HEK293 (cell line): Measurements from ENCODE around the gene COPG1.

Experiments used
- CTCF ChIP-seq: fragments of 450-650 bp; formaldehyde crosslinking; IDR thresholded peaks from 2 replicates; pipeline ENCODE4 v1.5.1; 2016; ENCODE audit warnings: missing biosample characterization, missing genetic modification characterization
- KLF9 ChIP-seq: fragments of 450-650 bp; formaldehyde crosslinking; IDR thresholded peaks from 2 replicates; pipeline ENCODE4 v1.5.1; 2016; ENCODE audit warnings: missing biosample characterization, missing genetic modification characterization, low read depth
- MYNN ChIP-seq: fragments of 450-650 bp; formaldehyde crosslinking; IDR thresholded peaks from 2 replicates; pipeline ENCODE4 v1.5.1; 2016; ENCODE audit warnings: missing biosample characterization, missing genetic modification characterization, borderline replicate concordance
- PRDM6 ChIP-seq: fragments of 450-650 bp; formaldehyde crosslinking; IDR thresholded peaks from 2 replicates; pipeline ENCODE4 v1.5.1; 2017; ENCODE audit warnings: missing biosample characterization, missing genetic modification characterization
- SCRT1 ChIP-seq: fragments of 450-650 bp; formaldehyde crosslinking; IDR thresholded peaks from 2 replicates; pipeline ENCODE4 v1.5.1; 2016; ENCODE audit warnings: missing biosample characterization, missing genetic modification characterization, borderline replicate concordance
- SP2 ChIP-seq: fragments of 450-650 bp; formaldehyde crosslinking; IDR thresholded peaks from 2 replicates; pipeline ENCODE4 v1.5.1; 2016; ENCODE audit warnings: missing biosample characterization, missing genetic modification characterization
- ZBTB11 ChIP-seq: fragments of 450-650 bp; formaldehyde crosslinking; conservative IDR thresholded peaks from 2 replicates; pipeline ENCODE4 v1.5.1; 2016; ENCODE audit warnings: low read depth, missing biosample characterization, missing genetic modification characterization
- ZFP37 ChIP-seq: fragments of 450-650 bp; formaldehyde crosslinking; IDR thresholded peaks from 2 replicates; pipeline ENCODE4 v1.5.1; 2016; ENCODE audit warnings: missing biosample characterization, missing genetic modification characterization
- ZFP69B ChIP-seq: fragments of 450-650 bp; formaldehyde crosslinking; IDR thresholded peaks from 2 replicates; pipeline ENCODE4 v1.5.1; 2016; ENCODE audit warnings: missing biosample characterization, missing genetic modification characterization
- ZNF10 ChIP-seq: fragments of 450-650 bp; formaldehyde crosslinking; IDR thresholded peaks from 2 replicates; pipeline ENCODE4 v1.5.1; 2017; ENCODE audit warnings: missing biosample characterization, missing genetic modification characterization
- ZNF114 ChIP-seq: fragments of 450-650 bp; formaldehyde crosslinking; IDR thresholded peaks from 2 replicates; pipeline ENCODE4 v1.5.0; 2017; ENCODE audit warnings: missing biosample characterization, missing genetic modification characterization
- ZNF138 ChIP-seq: fragments of 450-650 bp; formaldehyde crosslinking; IDR thresholded peaks from 2 replicates; pipeline ENCODE4 v1.5.1; 2016; ENCODE audit warnings: missing biosample characterization, missing genetic modification characterization, borderline replicate concordance
- ZNF169 ChIP-seq: fragments of 450-650 bp; formaldehyde crosslinking; IDR thresholded peaks from 2 replicates; pipeline ENCODE4 v1.5.1; 2016; ENCODE audit warnings: missing biosample characterization, missing genetic modification characterization
- ZNF223 ChIP-seq: fragments of 450-650 bp; formaldehyde crosslinking; IDR thresholded peaks from 2 replicates; pipeline ENCODE4 v1.5.1; 2016; ENCODE audit warnings: missing biosample characterization, missing genetic modification characterization
- ZNF23 ChIP-seq: fragments of 450-650 bp; formaldehyde crosslinking; IDR thresholded peaks from 2 replicates; pipeline ENCODE4 v1.5.1; 2016; ENCODE audit warnings: missing biosample characterization, missing genetic modification characterization, borderline replicate concordance
- ZNF239 ChIP-seq: fragments of 450-650 bp; formaldehyde crosslinking; IDR thresholded peaks from 2 replicates; pipeline ENCODE4 v1.5.1; 2016; ENCODE audit warnings: missing biosample characterization, missing genetic modification characterization
- ZNF473 ChIP-seq: fragments of 450-650 bp; formaldehyde crosslinking; IDR thresholded peaks from 2 replicates; pipeline ENCODE4 v1.5.1; 2017; ENCODE audit warnings: missing biosample characterization, missing genetic modification characterization
- ZNF501 ChIP-seq: fragments of 450-650 bp; formaldehyde crosslinking; IDR thresholded peaks from 2 replicates; pipeline ENCODE4 v1.5.1; 2016; ENCODE audit warnings: missing biosample characterization, missing genetic modification characterization
- ZNF544 ChIP-seq: fragments of 450-650 bp; formaldehyde crosslinking; IDR thresholded peaks from 2 replicates; pipeline ENCODE4 v1.5.0; 2017; ENCODE audit warnings: missing biosample characterization, missing genetic modification characterization
- ZNF561 ChIP-seq: fragments of 450-650 bp; IDR thresholded peaks from 2 replicates; pipeline ENCODE4 v1.5.1; 2018; ENCODE audit warnings: missing biosample characterization, missing genetic modification characterization, borderline replicate concordance
- ZNF776 ChIP-seq: fragments of 450-650 bp; formaldehyde crosslinking; IDR thresholded peaks from 2 replicates; pipeline ENCODE4 v1.5.0; 2017; ENCODE audit warnings: missing biosample characterization, missing genetic modification characterization, borderline replicate concordance
- ZNF843 ChIP-seq: fragments of 450-650 bp; formaldehyde crosslinking; IDR thresholded peaks from 2 replicates; pipeline ENCODE4 v1.5.1; 2016; ENCODE audit warnings: missing biosample characterization, missing genetic modification characterization
- TF ChIP-seq, protein P1 (sequence below): fragments of 450-650 bp; formaldehyde crosslinking; IDR thresholded peaks from 2 replicates; pipeline ENCODE4 v1.5.1; 2016; ENCODE audit warnings: missing biosample characterization, missing genetic modification characterization
- TF ChIP-seq, protein P2 (sequence below): fragments of 450-650 bp; formaldehyde crosslinking; IDR thresholded peaks from 2 replicates; pipeline ENCODE4 v1.5.1; 2016; ENCODE audit warnings: missing biosample characterization, missing genetic modification characterization
- TF ChIP-seq, protein P3 (sequence below): fragments of 450-650 bp; formaldehyde crosslinking; IDR thresholded peaks from 2 replicates; pipeline ENCODE4 v1.5.1; 2016; ENCODE audit warnings: missing biosample characterization, missing genetic modification characterization, borderline replicate concordance

COPG1 gene

DNA sequence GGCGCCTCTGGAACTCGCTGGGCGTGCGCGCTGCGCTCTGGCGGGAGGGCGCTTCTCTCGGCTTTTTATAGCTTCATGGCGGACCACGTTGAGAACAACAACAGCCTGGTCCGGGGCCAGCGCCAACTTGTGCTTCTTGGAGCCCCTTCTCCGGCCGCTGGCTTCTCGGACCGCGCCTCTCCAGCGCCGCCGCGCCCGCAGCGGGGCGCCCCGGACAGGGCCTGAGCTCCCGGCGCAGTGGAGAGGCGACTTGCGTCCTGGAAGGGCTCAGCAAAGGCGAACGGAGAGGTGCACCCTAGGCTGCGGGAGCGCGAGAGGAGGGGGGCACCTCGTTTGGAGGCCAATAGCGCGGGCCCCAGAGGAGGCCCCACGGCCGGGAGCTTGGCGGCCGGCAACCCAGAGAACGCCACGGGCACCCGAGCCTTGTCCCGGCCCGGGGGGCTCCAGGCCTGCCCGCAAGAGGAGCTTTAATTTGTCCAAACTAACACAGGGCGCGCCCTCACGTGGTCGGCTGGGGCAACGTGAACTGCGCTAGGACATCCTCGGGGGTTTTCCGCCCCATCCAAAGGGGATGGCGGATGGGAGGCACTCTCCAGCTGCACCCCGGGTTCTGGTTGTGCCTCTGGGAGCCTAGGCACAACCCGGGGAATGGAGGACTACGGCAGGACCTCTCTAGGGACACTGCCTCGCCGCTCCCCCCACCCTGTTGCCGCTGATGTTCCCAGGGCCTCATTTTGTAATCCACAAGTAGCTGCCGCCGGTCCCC, 67.0 kb downstream of the COPG1 start (continued):
- TF ChIP-seq ZNF23 (tag by site-specific recombination) (no peak), SCRT1 (no peak), SP2 (tag by site-specific recombination) (peak; percentile 22; the same call in 1 of the 2 replicates), ZNF169 (tag by site-specific recombination) (no peak), ZNF473 (tag by site-specific recombination) (no peak), ZNF561 (tag by site-specific recombination) (peak; percentile 70; the same call in 1 of the 2 replicates), ZNF138 (tag by site-specific recombination) (no peak), ZBTB11 (no peak), ZNF501 (peak; percentile 72), ZNF776 (tag by site-specific recombination) (no peak), MYNN (tag by site-specific recombination) (peak; percentile 17; the same call in 1 of the 2 replicates), CTCF (tag by site-specific recombination) (peak; percentile 85), ZNF114 (no peak), ZFP69B (tag by site-specific recombination) (no peak), KLF9 (tag by site-specific recombination) (peak; percentile 43; the same call in 1 of the 2 replicates), ZNF223 (tag by site-specific recombination) (no peak), ZFP37 (tag by site-specific recombination) (peak; percentile 54; the same call in 1 of the 2 replicates), ZNF544 (tag by site-specific recombination) (no peak), ZNF239 (no peak), PRDM6 (tag by site-specific recombination) (no peak), ZNF10 (tag by site-specific recombination) (no peak), ZNF843 (0 out of 2 replicates have a peak, but pooled peaks have one; percentile 43)
- TF ChIP-seq, protein P1, sequence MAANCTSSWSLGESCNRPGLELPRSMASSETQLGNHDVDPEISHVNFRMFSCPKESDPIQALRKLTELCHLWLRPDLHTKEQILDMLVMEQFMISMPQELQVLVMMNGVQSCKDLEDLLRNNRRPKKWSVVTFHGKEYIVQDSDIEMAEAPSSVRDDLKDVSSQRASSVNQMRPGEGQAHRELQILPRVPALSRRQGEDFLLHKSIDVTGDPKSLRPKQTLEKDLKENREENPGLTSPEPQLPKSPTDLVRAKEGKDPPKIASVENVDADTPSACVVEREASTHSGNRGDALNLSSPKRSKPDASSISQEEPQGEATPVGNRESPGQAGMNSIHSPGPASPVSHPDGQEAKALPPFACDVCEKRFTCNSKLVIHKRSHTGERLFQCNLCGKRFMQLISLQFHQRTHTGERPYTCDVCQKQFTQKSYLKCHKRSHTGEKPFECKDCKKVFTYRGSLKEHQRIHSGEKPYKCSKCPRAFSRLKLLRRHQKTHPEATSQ (tag by site-specific recombination): peak; percentile 42; the same call in 1 of the 2 replicates
- TF ChIP-seq, protein P2, sequence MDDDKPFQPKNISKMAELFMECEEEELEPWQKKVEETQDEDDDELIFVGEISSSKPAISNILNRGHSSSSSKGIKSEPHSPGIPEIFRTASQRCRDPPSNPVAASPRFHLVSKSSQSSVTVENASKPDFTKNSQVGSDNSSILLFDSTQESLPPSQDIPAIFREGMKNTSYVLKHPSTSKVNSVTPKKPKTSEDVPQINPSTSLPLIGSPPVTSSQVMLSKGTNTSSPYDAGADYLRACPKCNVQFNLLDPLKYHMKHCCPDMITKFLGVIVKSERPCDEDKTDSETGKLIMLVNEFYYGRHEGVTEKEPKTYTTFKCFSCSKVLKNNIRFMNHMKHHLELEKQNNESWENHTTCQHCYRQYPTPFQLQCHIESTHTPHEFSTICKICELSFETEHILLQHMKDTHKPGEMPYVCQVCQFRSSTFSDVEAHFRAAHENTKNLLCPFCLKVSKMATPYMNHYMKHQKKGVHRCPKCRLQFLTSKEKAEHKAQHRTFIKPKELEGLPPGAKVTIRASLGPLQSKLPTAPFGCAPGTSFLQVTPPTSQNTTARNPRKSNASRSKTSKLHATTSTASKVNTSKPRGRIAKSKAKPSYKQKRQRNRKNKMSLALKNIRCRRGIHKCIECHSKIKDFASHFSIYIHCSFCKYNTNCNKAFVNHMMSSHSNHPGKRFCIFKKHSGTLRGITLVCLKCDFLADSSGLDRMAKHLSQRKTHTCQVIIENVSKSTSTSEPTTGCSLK (tag by site-specific recombination): no peak
- TF ChIP-seq, protein P3, sequence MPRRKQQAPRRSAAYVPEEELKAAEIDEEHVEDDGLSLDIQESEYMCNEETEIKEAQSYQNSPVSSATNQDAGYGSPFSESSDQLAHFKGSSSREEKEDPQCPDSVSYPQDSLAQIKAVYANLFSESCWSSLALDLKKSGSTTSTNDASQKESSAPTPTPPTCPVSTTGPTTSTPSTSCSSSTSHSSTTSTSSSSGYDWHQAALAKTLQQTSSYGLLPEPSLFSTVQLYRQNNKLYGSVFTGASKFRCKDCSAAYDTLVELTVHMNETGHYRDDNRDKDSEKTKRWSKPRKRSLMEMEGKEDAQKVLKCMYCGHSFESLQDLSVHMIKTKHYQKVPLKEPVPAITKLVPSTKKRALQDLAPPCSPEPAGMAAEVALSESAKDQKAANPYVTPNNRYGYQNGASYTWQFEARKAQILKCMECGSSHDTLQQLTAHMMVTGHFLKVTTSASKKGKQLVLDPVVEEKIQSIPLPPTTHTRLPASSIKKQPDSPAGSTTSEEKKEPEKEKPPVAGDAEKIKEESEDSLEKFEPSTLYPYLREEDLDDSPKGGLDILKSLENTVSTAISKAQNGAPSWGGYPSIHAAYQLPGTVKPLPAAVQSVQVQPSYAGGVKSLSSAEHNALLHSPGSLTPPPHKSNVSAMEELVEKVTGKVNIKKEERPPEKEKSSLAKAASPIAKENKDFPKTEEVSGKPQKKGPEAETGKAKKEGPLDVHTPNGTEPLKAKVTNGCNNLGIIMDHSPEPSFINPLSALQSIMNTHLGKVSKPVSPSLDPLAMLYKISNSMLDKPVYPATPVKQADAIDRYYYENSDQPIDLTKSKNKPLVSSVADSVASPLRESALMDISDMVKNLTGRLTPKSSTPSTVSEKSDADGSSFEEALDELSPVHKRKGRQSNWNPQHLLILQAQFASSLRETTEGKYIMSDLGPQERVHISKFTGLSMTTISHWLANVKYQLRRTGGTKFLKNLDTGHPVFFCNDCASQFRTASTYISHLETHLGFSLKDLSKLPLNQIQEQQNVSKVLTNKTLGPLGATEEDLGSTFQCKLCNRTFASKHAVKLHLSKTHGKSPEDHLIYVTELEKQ (tag by site-specific recombination): no peak
